ENCODE data around the gene TOGARAM2.
A peak's percentile ranks its signal among the peaks of the same experiment; 100 is the strongest.

TOGARAM2 gene

GRCh38 chr2:28981016-28981441 is at the start of gene TOGARAM2:
TOGARAM2 (plus strand) TSS chr2:28981298; CDS start chr2:28994835, 13,537 bp downstream.
- no peak for DNase-seq

- no peak for DNase-seq
These were observed 46.3 kb upstream of the TOGARAM2 start for GRCh38 chr2:28934769-28935168.

GRCh38 chr2:28941008-28941407 is 40.1 kb upstream of the TOGARAM2 start:
- DNase-seq = no peak

GRCh38 chr2:28944535-28945248 is 36.4 kb upstream of the TOGARAM2 start:
- DNase-seq = no peak

- no peak for DNase-seq
These were observed 32.9 kb upstream of the TOGARAM2 start for GRCh38 chr2:28948160-28948559.

GRCh38 chr2:28949190-28949589 is 31.9 kb upstream of the TOGARAM2 start:
- no peak for DNase-seq

GRCh38 chr2:28949617-28950305 is 31.3 kb upstream of the TOGARAM2 start:
- no peak for DNase-seq

- no peak for DNase-seq
These were observed 30.0 kb upstream of the TOGARAM2 start for GRCh38 chr2:28950941-28951630.

GRCh38 chr2:28951910-28952835 is 28.9 kb upstream of the TOGARAM2 start:
- DNase-seq = no peak

- DNase-seq = peak; percentile 14
These were observed 28.3 kb upstream of the TOGARAM2 start for GRCh38 chr2:28952836-28953211.

GRCh38 chr2:28955467-28955866 is 25.6 kb upstream of the TOGARAM2 start:
- DNase-seq = no peak

- DNase-seq = no peak
These were observed 24.7 kb upstream of the TOGARAM2 start for GRCh38 chr2:28956415-28956826.

- DNase-seq = no peak
These were observed 24.2 kb upstream of the TOGARAM2 start for GRCh38 chr2:28956890-28957289.

- DNase-seq = peak; percentile 93
These were observed 22.4 kb upstream of the TOGARAM2 start for GRCh38 chr2:28958689-28959088.

GRCh38 chr2:28960401-28960800 is 20.7 kb upstream of the TOGARAM2 start:
- DNase-seq = no peak

- no peak for DNase-seq
These were observed 18.6 kb upstream of the TOGARAM2 start for GRCh38 chr2:28962505-28962904.

GRCh38 chr2:28970464-28971160 is 10.5 kb upstream of the TOGARAM2 start:
- DNase-seq = no peak

- DNase-seq = no peak
These were observed 8.2 kb upstream of the TOGARAM2 start for GRCh38 chr2:28972778-28973335.

- no peak for DNase-seq
These were observed 6.8 kb upstream of the TOGARAM2 start for GRCh38 chr2:28974252-28974651.

- DNase-seq = no peak
These were observed 5.4 kb upstream of the TOGARAM2 start for GRCh38 chr2:28975671-28976070.

- no peak for DNase-seq
These were observed 4.5 kb upstream of the TOGARAM2 start for GRCh38 chr2:28976584-28976983.

Measured in NCI-H1694 (cell line).